GM12865 (cell line): ENCODE measurements around the gene AGFG2.
"Not testable (repeated sequence)": the region's sequence is repeated elsewhere in the genome, so short reads cannot be mapped to it uniquely, and the experiment has no call there.

Source experiments
- DNase-seq: peaks from one replicate; pipeline ENCODE4 v3.0.0; 2010; ENCODE audit warnings: low read depth
- H3K4me3 ChIP-seq: 2 replicates; pipeline ENCODE4 v1.5.1; 2011; ENCODE audit warnings: mild to moderate bottlenecking, low read depth, low read length, control low read depth
- CTCF ChIP-seq: IDR thresholded peaks from 2 replicates; pipeline ENCODE4 v1.5.1; 2011; ENCODE audit warnings: low read length, control low read depth, low read depth, inconsistent platforms; ENCODE audit not compliant: insufficient read depth; ENCODE audit errors: missing control alignments

AGFG2 gene

GRCh38 chr7:100556541-100556940 lies 17.5 kb downstream of the AGFG2 start:
- H3K4me3 ChIP-seq, result no peak overlapping the region
- no peak for DNase-seq
- no peak for TF ChIP-seq CTCF

- no peak for TF ChIP-seq CTCF
- no peak for DNase-seq
These were observed 20.1 kb downstream of the AGFG2 start for GRCh38 chr7:100559127-100559526.

GRCh38 chr7:100561491-100562194 lies 22.6 kb downstream of the AGFG2 start:
- no peak for DNase-seq
- no peak overlapping the region for H3K4me3 ChIP-seq
- TF ChIP-seq CTCF, result no peak

More at GRCh38 chr7:100559127-100559526, 20.1 kb downstream of the AGFG2 start:
- no peak overlapping the region for H3K4me3 ChIP-seq

- no peak for DNase-seq
These were observed 23.4 kb downstream of the AGFG2 start for GRCh38 chr7:100562195-100563099.

GRCh38 chr7:100563100-100563564 lies 24.1 kb downstream of the AGFG2 start:
- DNase-seq, result no peak
- no peak for TF ChIP-seq CTCF
- H3K4me3 ChIP-seq, result no peak overlapping the region

More at GRCh38 chr7:100562195-100563099, 23.4 kb downstream of the AGFG2 start:
- H3K4me3 ChIP-seq, result no peak overlapping the region
- TF ChIP-seq CTCF, result no peak

- DNase-seq, result peak; percentile 81
- no peak overlapping the region for H3K4me3 ChIP-seq
- TF ChIP-seq CTCF, result peak; percentile 96
These were observed 24.9 kb downstream of the AGFG2 start for GRCh38 chr7:100563809-100564400.

GRCh38 chr7:100564405-100564804 lies 25.4 kb downstream of the AGFG2 start:
- H3K4me3 ChIP-seq, DNase-seq: not testable (repeated sequence)
